Common myeloid progenitor, CD34-positive (primary cell): ENCODE results near the gene KRTAP9-1. TPM values are rescaled to one million over a fixed set of nuclear protein-coding genes. Genes with fewer than 3 reads are reported as not detected.
"Not testable (repeated sequence)": the region's sequence is repeated elsewhere in the genome, so short reads cannot be mapped to it uniquely, and the experiment has no call there.

ENCODE experiments used
- CTCF ChIA-PET: fragments of 350-600 bp; sonication (Branson Sonifier 250); formaldehyde crosslinking; loops from one replicate; lab custom pipeline; 2021; ENCODE audit warnings: antibody characterized with exemption; lab: Charles Lee
- POLR2A ChIA-PET: fragments of 350-600 bp; sonication (Branson Sonifier 250); formaldehyde crosslinking; loops from one replicate; lab custom pipeline; 2021; ENCODE audit warnings: antibody characterized with exemption; lab: Charles Lee
- DNase-seq, 3 donors: peaks; one replicate each; pipeline versions ENCODE4 v3.0.0 to v3.0.0-alpha.2; 2013
- H3K27ac ChIP-seq, 2 experiments: 1 replicate in 1 of 2; 2 replicates in 1 of 2; pipeline ENCODE4 v1.7.0; 2013; ENCODE audit warnings: inconsistent platforms in 2 of 2, low read length in 2 of 2, mild to moderate bottlenecking in 2 of 2, low read depth in 1 of 2, moderate library complexity in 1 of 2; ENCODE audit not compliant: severe bottlenecking in 2 of 2, insufficient read depth in 1 of 2, poor library complexity in 1 of 2
- H3K27me3 ChIP-seq, 5 experiments: replicated peaks in 2 of 5; 1 replicate in 3 of 5; 2 replicates in 2 of 5; pipeline versions ENCODE4 v1.6.1 to v1.7.0; 2013; ENCODE audit warnings: low read length in 4 of 5, mild to moderate bottlenecking in 2 of 5, moderate library complexity in 2 of 5, inconsistent platforms in 1 of 5; ENCODE audit not compliant: insufficient read depth in 5 of 5, control insufficient read depth in 4 of 5
- H3K36me3 ChIP-seq, 4 experiments: 1 replicate in 2 of 4; 2 replicates in 2 of 4; pipeline versions ENCODE4 v1.6.1 to v1.7.0; 2013; ENCODE audit warnings: low read length in 3 of 4, control low read depth in 1 of 4, mild to moderate bottlenecking in 1 of 4; ENCODE audit not compliant: control insufficient read depth in 4 of 4, insufficient read depth in 4 of 4
- H3K4me1 ChIP-seq, 4 experiments: 1 replicate in 3 of 4; 2 replicates in 1 of 4; pipeline versions ENCODE4 v1.6.1 to v1.7.1; 2013; ENCODE audit warnings: low read length in 3 of 4, mild to moderate bottlenecking in 3 of 4, control low read depth in 1 of 4, inconsistent platforms in 1 of 4, moderate library complexity in 1 of 4; ENCODE audit not compliant: control insufficient read depth in 4 of 4, insufficient read depth in 4 of 4; ENCODE audit errors: control extremely low read depth in 1 of 4
- H3K4me3 ChIP-seq, 7 experiments: 1 replicate in 4 of 7; 2 replicates in 3 of 7; pipeline versions ENCODE4 v1.5.1 to v1.7.0; 2013; ENCODE audit warnings: mild to moderate bottlenecking in 7 of 7, low read length in 6 of 7, moderate library complexity in 6 of 7, inconsistent platforms in 2 of 7, low read depth in 2 of 7, control low read depth in 1 of 7; ENCODE audit not compliant: insufficient read depth in 4 of 7, control insufficient read depth in 1 of 7; ENCODE audit errors: extremely low read depth in 1 of 7
- H3K9me3 ChIP-seq, 5 experiments: 1 replicate in 4 of 5; 2 replicates in 1 of 5; pipeline versions ENCODE4 v1.6.1 to v1.7.1; 2013; ENCODE audit warnings: low read length in 4 of 5, mild to moderate bottlenecking in 2 of 5, inconsistent platforms in 1 of 5, low read depth in 1 of 5, moderate library complexity in 1 of 5; ENCODE audit not compliant: control insufficient read depth in 4 of 5, insufficient read depth in 2 of 5; ENCODE audit errors: control extremely low read depth in 1 of 5
- WGBS: methylation state at CpG from one replicate; pipeline ENCODE4 v1.1.5; 2013; ENCODE audit not compliant: insufficient coverage; 5-methylcytosine and 5-hydroxymethylcytosine counted together
- polyA plus RNA-seq: library from polyadenylated mRNA; unstranded; fragments of 120-200 nt; gene quantifications from one replicate; pipeline ENCODE4 v1.2.1, GENCODE V29; 2013

The KRTAP9-1 gene, protein sequence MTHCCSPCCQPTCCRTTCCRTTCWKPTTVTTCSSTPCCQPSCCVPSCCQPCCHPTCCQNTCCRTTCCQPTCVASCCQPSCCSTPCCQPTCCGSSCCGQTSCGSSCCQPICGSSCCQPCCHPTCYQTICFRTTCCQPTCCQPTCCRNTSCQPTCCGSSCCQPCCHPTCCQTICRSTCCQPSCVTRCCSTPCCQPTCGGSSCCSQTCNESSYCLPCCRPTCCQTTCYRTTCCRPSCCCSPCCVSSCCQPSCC
- not detected for polyA plus RNA-seq

DNA sequence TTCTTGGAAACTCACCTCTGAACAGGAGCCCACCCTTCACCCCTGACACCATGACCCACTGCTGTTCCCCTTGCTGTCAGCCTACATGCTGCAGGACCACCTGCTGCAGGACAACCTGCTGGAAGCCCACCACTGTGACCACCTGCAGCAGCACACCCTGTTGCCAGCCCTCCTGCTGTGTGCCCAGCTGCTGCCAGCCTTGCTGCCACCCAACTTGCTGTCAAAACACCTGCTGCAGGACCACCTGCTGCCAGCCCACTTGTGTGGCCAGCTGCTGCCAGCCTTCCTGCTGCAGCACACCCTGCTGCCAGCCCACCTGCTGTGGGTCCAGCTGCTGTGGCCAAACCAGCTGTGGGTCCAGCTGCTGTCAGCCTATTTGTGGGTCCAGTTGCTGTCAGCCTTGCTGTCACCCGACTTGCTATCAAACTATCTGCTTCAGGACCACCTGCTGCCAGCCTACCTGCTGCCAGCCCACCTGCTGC lies at the start of gene KRTAP9-1:
TSS of gene KRTAP9-1 (plus strand) at position 51 of the 482 bp plus-strand sequence. CDS start at position 51, 0 bp downstream.
- POLR2A ChIA-PET, H3K4me1 ChIP-seq, H3K27ac ChIP-seq, DNase-seq, CTCF ChIA-PET, H3K36me3 ChIP-seq, H3K27me3 ChIP-seq, H3K4me3 ChIP-seq, H3K9me3 ChIP-seq: not testable (repeated sequence)
- 89% methylated on average over 1 of the region's 1 CpG for WGBS

DNA sequence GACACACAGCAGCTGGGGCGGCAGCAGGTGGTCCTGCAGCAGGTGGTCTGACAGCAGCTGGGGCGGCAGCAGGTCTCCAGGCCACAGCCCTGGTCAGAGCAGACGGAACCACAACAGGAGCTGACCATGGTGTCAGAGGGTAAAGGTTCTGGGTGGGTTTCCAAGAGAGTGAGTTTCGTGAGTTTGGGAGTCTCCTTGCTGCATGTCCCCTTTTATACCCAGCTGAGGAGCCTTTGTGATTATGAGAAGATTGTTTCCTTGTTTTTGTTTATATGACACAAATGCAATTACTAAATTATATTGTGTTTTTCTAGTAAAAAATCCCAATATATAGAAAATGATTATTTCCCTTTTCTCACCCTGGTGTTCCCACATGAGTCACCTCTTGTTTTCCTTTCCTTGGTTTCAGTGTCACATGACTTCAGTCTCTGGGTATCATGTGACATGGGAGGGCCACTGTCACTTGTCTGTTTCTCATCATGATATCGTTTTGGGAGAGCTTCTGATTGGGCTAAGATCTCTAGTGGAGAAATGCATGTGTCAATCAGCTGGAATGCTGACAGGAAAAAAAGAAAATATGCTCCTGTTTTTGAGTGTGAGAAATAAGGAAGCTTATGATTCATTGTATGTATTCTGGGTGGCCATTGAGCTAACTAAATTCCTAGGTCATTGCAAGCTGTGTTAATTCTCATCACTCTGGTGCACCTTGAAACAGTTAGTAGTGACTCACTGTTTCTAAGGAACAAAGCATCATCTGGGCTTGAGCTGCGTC lies 49.1 kb upstream of the KRTAP9-1 start, which contains the start of gene KRTAP4-6:
TSS of gene KRTAP4-6 (minus strand) at position 185 of the 772 bp plus-strand sequence. CDS start at position 128, 57 bp downstream.
- Histone ChIP-seq H3K9me3 (peaks cover 4 to 41% (median 11%) of the 10 kb centered on the region in 5 experiments), H3K36me3 (no peaks in the 10 kb centered on the region), H3K4me3 (no peak within 1 kb of the TSS), H3K27ac (no peak within 1 kb of the TSS), H3K27me3 (no peaks in the 10 kb centered on the region), H3K4me1 (no peaks in the 10 kb centered on the region)
- CTCF ChIA-PET, result interaction anchor here (0.9 kb wide), 1 partner anchor 10 kb away, joined by 3 read pairs; no protein-coding TSS in a partner anchor
- DNase-seq, result peak in 1 of 3 donors; percentile 20
- 100% methylated on average over 4 of the region's 6 CpGs for WGBS
- POLR2A ChIA-PET, result interaction anchor here (0.6 kb wide), 1 partner anchor 163 kb away, joined by 4 read pairs; no protein-coding TSS in a partner anchor

DNA sequence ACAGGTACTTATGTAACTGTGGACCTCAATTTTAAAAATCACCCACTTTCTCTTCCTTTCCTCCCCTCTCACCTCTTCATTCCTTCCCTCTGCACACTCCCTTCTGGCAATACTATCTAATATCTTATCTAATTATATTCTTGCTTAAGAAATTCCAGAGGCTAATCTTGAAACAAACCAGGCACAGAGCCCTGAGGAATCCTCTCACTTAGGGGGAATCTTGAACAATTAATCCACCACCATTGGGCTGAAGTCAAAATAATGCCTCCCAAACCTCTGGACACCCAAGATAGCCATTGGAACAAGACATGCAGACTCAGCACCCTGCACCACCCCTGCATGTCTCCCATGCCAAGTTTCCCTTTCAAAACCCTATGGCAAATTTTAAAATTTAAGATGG lies 48.3 kb upstream of the KRTAP9-1 start:
- ChIA-PET POLR2A (no interaction called here), CTCF (interaction anchor here (0.9 kb wide), 1 partner anchor 9 kb away, joined by 3 read pairs; no protein-coding TSS in a partner anchor)
- no peak overlapping the region for H3K4me3 ChIP-seq
- peaks cover 4 to 41% (median 11%) of the 10 kb centered on the region in 5 experiments for H3K9me3 ChIP-seq
- DNase-seq, result no peak
- no peaks in the 10 kb centered on the region for H3K27me3 ChIP-seq
- no peak overlapping the region for H3K27ac ChIP-seq
- no peaks in the 10 kb centered on the region for H3K36me3 ChIP-seq
- H3K4me1 ChIP-seq, result no peaks in the 10 kb centered on the region

DNA sequence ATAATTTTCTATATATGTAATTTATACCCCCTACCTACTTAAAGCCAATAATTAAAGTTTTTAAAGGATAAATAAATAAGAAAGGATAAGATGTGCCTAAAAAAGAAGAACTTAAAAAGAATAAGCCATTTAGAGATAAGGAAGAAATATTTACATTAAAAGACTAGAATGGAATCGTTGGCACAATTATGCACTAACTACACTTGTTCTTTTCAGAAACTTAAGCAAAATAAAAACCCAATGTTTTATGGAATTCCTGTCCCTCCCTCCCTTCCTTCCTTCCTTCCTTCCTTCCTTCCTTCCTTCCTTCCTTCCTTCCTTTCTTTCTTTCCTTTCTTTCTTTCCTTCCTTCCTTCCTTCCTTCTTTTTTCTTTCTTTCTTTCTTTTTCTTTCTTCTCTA lies 44.8 kb upstream of the KRTAP9-1 start:
- ChIA-PET POLR2A (no interaction called here), CTCF (no interaction called here)
- WGBS, result no CpG with 5 or more reads among the region's 1 CpG
- H3K4me3 ChIP-seq, result no peak overlapping the region
- no peak overlapping the region for H3K27ac ChIP-seq
- no peak for DNase-seq
- no peaks in the 10 kb centered on the region for H3K4me1 ChIP-seq
- no peaks in the 10 kb centered on the region for H3K27me3 ChIP-seq
- H3K9me3 ChIP-seq, result peaks cover 4 to 31% (median 5%) of the 10 kb centered on the region in 5 experiments
- no peaks in the 10 kb centered on the region for H3K36me3 ChIP-seq

DNA sequence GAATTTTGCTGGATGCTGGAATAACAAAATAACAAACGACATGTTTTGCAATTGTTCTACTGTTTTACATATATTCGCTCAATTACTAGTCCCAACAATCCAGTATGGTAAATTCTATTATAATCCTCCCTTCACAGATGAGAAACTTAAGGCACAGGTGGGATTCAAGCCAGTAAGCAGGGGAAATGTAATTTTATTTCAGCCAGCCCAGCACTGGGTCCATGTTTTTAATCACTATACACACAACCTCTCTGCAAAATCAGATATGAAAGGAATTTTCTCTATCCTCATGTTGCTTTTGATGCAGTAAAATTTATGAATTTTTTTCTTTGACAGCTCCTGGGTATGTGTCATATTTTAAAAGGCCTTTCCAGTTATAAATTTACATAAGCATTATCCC lies 44.4 kb upstream of the KRTAP9-1 start:
- peaks cover 0 to 2% (median 0%) of the 10 kb centered on the region in 5 experiments for H3K27me3 ChIP-seq
- H3K27ac ChIP-seq, result no peak overlapping the region
- peaks cover 1 to 26% (median 4%) of the 10 kb centered on the region in 5 experiments for H3K9me3 ChIP-seq
- POLR2A ChIA-PET, result no interaction called here
- no peaks in the 10 kb centered on the region for H3K4me1 ChIP-seq
- H3K4me3 ChIP-seq, result no peak overlapping the region
- CTCF ChIA-PET, result no interaction called here
- no CpG with 5 or more reads among the region's 2 CpGs for WGBS
- H3K36me3 ChIP-seq, result no peaks in the 10 kb centered on the region
- DNase-seq, result no peak

DNA sequence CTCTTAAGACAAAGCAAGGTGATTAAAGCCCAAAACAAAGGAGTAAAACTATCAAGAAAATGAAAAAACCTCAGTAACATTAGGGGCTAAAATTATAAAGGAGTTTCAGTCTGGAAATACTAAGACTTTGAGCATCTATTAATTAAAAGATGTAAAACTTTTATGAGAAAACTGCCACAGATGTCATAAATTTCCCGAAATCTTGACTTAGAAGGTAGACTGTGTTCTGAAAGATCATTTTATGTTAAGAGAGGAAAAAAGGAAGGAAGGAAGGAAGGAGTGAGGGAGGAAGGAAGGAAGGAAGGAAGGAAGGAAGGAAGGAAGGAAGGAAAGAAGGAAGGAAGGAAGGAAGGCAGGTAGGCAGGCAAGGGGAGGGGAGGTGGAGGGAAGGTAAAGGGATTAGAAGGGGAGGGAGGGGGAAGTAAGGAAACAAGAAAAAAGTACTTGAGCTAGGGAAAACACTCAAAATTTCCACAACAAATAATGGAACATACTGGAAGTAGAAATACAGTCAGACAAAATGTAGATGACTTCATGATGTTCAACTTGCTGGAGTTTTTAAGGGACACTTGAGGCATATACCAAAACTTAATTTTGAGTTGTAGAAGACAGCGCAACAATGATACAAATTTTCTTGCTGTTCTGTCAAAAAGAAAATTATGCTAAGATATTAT lies 42.0 kb upstream of the KRTAP9-1 start:
- ChIA-PET POLR2A (no interaction called here), CTCF (no interaction called here)

More for the DNA sequence above, 42.0 kb upstream of the KRTAP9-1 start:
- H3K4me3 ChIP-seq, result no peak overlapping the region
- no peaks in the 10 kb centered on the region for H3K4me1 ChIP-seq
- H3K9me3 ChIP-seq, result peaks cover 0 to 12% (median 4%) of the 10 kb centered on the region in 5 experiments
- H3K36me3 ChIP-seq, result no peaks in the 10 kb centered on the region
- DNase-seq, result no peak
- peaks cover 0 to 3% (median 0%) of the 10 kb centered on the region in 5 experiments for H3K27me3 ChIP-seq
- 100% methylated on average over 2 of the region's 2 CpGs for WGBS
- no peak overlapping the region for H3K27ac ChIP-seq
